ENCODE data around the gene FAM229A.
"Not testable (repeated sequence)": the region's sequence is repeated elsewhere in the genome, so short reads cannot be mapped to it uniquely, and the experiment has no call there.

The FAM229A gene

GRCh38 chr1:32399843-32400242 lies 37.6 kb upstream of the FAM229A start:
- no peak for DNase-seq (ENCODE audit: low read depth)
- TF ChIP-seq CTCF (conservative IDR thresholded peaks at IDR 0.05; ENCODE audit: low read depth, low read length), result no peak
- H3K4me3 ChIP-seq (ENCODE audit: low read depth, low read length), result no peak overlapping the region

- DNase-seq (ENCODE audit: low read depth), result peak; percentile 29
- TF ChIP-seq CTCF (conservative IDR thresholded peaks at IDR 0.05; ENCODE audit: low read depth, low read length), result no peak
- no peak overlapping the region for H3K4me3 ChIP-seq (ENCODE audit: low read depth, low read length)
These were observed 36.1 kb upstream of the FAM229A start for GRCh38 chr1:32398401-32398800.

- H3K4me3 ChIP-seq (ENCODE audit: low read depth, low read length); DNase-seq (ENCODE audit: low read depth): not testable (repeated sequence)
These were observed 34.2 kb upstream of the FAM229A start for GRCh38 chr1:32396524-32396923.

- no peak for TF ChIP-seq CTCF (conservative IDR thresholded peaks at IDR 0.05; ENCODE audit: low read depth, low read length)
- DNase-seq (ENCODE audit: low read depth), result peak; percentile 42
- H3K4me3 ChIP-seq (ENCODE audit: low read depth, low read length), result peak overlapping the region; percentile 83
These were observed 32.7 kb upstream of the FAM229A start for GRCh38 chr1:32394890-32395432.

- DNase-seq (ENCODE audit: low read depth), result peak; percentile 98
- TF ChIP-seq CTCF (conservative IDR thresholded peaks at IDR 0.05; ENCODE audit: low read depth, low read length), result no peak
These were observed 32.0 kb upstream of the FAM229A start, which contains the start of gene BSDC1 for GRCh38 chr1:32394141-32394889. BSDC1 (minus strand) TSS chr1:32394441; CDS start chr1:32394414, 27 bp downstream.

GRCh38 chr1:32393832-32394140 lies 31.5 kb upstream of the FAM229A start:
- DNase-seq (ENCODE audit: low read depth), result peak; percentile 51
- peak overlapping the region; percentile 83 for H3K4me3 ChIP-seq (ENCODE audit: low read depth, low read length)
- TF ChIP-seq CTCF (conservative IDR thresholded peaks at IDR 0.05; ENCODE audit: low read depth, low read length), result no peak

More at GRCh38 chr1:32394141-32394889, 32.0 kb upstream of the FAM229A start, which contains the start of gene BSDC1:
- peak within 1 kb of the TSS; percentile 83 for H3K4me3 ChIP-seq (ENCODE audit: low read depth, low read length)

- no peak for DNase-seq (ENCODE audit: low read depth)
- no peak for TF ChIP-seq CTCF (conservative IDR thresholded peaks at IDR 0.05; ENCODE audit: low read depth, low read length)
- peak overlapping the region; percentile 83 for H3K4me3 ChIP-seq (ENCODE audit: low read depth, low read length)
These were observed 30.9 kb upstream of the FAM229A start for GRCh38 chr1:32393136-32393535.

All from choroid plexus epithelial cell (primary cell).